Vagina (tissue), 2 donors: ENCODE measurements around the gene TUT4.

ENCODE experiments used
- POLR2AphosphoS5 ChIP-seq, 2 donors: sonication (generic); formaldehyde crosslinking; IDR thresholded peaks; one replicate each; pipeline ENCODE4 v1.9.0; 2017; ENCODE audit warnings: antibody characterized with exemption in 2 of 2, mild to moderate bottlenecking in 2 of 2, low read depth in 1 of 2; ENCODE audit not compliant: insufficient read depth in 1 of 2
- TF ChIP-seq, protein P1 (sequence below), 3 experiments: fragments of 450-650 bp in 2 of 3; fragments of 200-600 bp in 1 of 3; sonication (generic) in 1 of 3; IDR thresholded peaks; one replicate each; pipeline ENCODE4 v1.5.1; 2017 to 2019; ENCODE audit warnings: antibody characterized with exemption in 3 of 3, mild to moderate bottlenecking in 2 of 3, moderate library complexity in 2 of 3

DNA sequence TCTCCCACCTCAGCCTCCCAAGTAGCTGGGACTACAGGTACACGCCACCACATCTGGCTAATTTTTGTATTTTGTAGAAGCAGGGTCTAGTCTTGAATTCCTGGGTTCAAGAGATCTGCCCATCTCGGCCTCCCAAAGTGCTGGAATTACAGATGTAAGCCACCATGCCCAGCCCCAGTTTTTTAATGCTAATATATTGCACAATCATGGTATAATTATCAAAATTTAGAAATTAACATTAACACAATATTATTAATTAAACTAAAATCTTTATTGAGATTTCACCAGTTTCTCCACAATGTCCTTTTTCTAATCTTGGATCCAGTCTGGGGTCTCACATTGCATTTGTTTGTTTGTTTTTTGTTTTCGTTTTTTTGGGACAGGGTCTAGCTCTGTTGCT lies 27.4 kb upstream of the TUT4 start:
- TF ChIP-seq, protein P1, sequence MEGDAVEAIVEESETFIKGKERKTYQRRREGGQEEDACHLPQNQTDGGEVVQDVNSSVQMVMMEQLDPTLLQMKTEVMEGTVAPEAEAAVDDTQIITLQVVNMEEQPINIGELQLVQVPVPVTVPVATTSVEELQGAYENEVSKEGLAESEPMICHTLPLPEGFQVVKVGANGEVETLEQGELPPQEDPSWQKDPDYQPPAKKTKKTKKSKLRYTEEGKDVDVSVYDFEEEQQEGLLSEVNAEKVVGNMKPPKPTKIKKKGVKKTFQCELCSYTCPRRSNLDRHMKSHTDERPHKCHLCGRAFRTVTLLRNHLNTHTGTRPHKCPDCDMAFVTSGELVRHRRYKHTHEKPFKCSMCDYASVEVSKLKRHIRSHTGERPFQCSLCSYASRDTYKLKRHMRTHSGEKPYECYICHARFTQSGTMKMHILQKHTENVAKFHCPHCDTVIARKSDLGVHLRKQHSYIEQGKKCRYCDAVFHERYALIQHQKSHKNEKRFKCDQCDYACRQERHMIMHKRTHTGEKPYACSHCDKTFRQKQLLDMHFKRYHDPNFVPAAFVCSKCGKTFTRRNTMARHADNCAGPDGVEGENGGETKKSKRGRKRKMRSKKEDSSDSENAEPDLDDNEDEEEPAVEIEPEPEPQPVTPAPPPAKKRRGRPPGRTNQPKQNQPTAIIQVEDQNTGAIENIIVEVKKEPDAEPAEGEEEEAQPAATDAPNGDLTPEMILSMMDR (IDR thresholded peaks at IDR 0.05), result no peak
- TF ChIP-seq POLR2AphosphoS5 (IDR thresholded peaks at IDR 0.05; ENCODE audit: insufficient read depth in 1 of 2, low read depth in 1 of 2), result no peak
